ENCODE results near the gene INPP5E.

GRCh38 chr9:136398286-136398685, 41.4 kb downstream of the INPP5E start:
- no peak for TF ChIP-seq POLR2A (IDR thresholded peaks at IDR 0.05; ENCODE audit: low read length)
- TF ChIP-seq GATA1 (IDR thresholded peaks at IDR 0.05; ENCODE audit: low read depth, low read length), result no peak

Data from erythroblast (primary cell).